ENCODE results near the gene MED27. TPM values are rescaled to one million over a fixed set of nuclear protein-coding genes. Genes with fewer than 3 reads are reported as not detected.

The MED27 gene
- total and polyA plus RNA-seq, 9 of the 15 experiments (the other 6 are each of a cell fraction or from before 2014, with no cell fraction given) = 24.4 to 91.0 (median 36.1) TPM

- DNase-seq (ENCODE audit: extremely low read depth in 1 of 4, low spot score in 3 of 4) = no peak
- no peak overlapping the region for H2AFZ ChIP-seq (ENCODE audit: low read depth, low read length)
- no peaks in the 10 kb centered on the region for H3K79me2 ChIP-seq (ENCODE audit: control insufficient read depth, insufficient read depth, low read length)
- no peak overlapping the region for H3K4me3 ChIP-seq
- H3K36me3 ChIP-seq (ENCODE audit: control insufficient read depth, insufficient read depth, low read length) = no peaks in the 10 kb centered on the region
- no peak for ATAC-seq
- H3K9me3 ChIP-seq (replicated peaks; ENCODE audit: control insufficient read depth, insufficient read depth, low read depth, low read length) = no peaks in the 10 kb centered on the region
- H3K9ac ChIP-seq (ENCODE audit: insufficient read depth in 1 of 2, low read depth in 2 of 2, low read length in 2 of 2) = no peak overlapping the region
- BruUV-seq (replicated peaks) = no TSS peak
- in situ Hi-C loops (cut with MboI) (no loop called here), intact Hi-C loops (cut with micrococcal nuclease) (no loop called here)
- no peaks in the 10 kb centered on the region for H3K9me1 ChIP-seq (ENCODE audit: control insufficient read depth, insufficient read depth, low read length)
- 73% methylated on average over 10 of the region's 10 CpGs for WGBS (ENCODE audit: insufficient coverage, low coverage, missing lambda C conversion rate)
- peaks cover 0 to 4% of the 10 kb centered on the region in 2 experiments; a peak in 1 of 5 replicates for H3K4me1 ChIP-seq (replicated peaks in 1 of 2; ENCODE audit: control insufficient read depth in 2 of 2, insufficient read depth in 2 of 2, low read length in 2 of 2)
- TF ChIP-seq RHOXF2B (CRISPR knock-in tag; conservative IDR thresholded peaks at IDR 0.05) (no peak), UBTF (IDR thresholded peaks at IDR 0.05; ENCODE audit: borderline replicate concordance in 1 of 2, low read depth in 2 of 2, low read length in 2 of 2) (no peak), ZFP91 (CRISPR knock-in tag; IDR thresholded peaks at IDR 0.05) (no peak), BMI1 (IDR thresholded peaks at IDR 0.05; ENCODE audit: low read length) (no peak), GTF2E2 (tag; IDR thresholded peaks at IDR 0.05) (no peak), ZNF778 (CRISPR knock-in tag; IDR thresholded peaks at IDR 0.05) (no peak), E2F1 (CRISPR knock-in tag; IDR thresholded peaks at IDR 0.05) (no peak), ZNF133 (CRISPR knock-in tag; IDR thresholded peaks at IDR 0.05) (no peak), RBBP5 (IDR thresholded peaks at IDR 0.05; ENCODE audit: borderline replicate concordance, insufficient read depth, low read length, poor library complexity, severe bottlenecking) (no peak), RERE (CRISPR knock-in tag; IDR thresholded peaks at IDR 0.05; ENCODE audit: borderline replicate concordance) (no peak)
- no peak for FAIRE-seq
- H3K27me3 ChIP-seq (ENCODE audit: control insufficient read depth in 2 of 2, insufficient read depth in 2 of 2, low read length in 2 of 2) = no peaks in the 10 kb centered on the region
- no peaks in the 10 kb centered on the region; the same call in 1 of the 2 replicates for H4K20me1 ChIP-seq (replicated peaks; ENCODE audit: control insufficient read depth, insufficient read depth, low read length)
- ChIA-PET POLR2A (interaction anchor here (0.6 kb wide), 1 partner anchor 341 kb away, joined by 3 read pairs; no protein-coding TSS in a partner anchor), CTCF (ENCODE audit: low intra/inter-chr PET ratio) (interaction anchor here (0.5 kb wide), 1 partner anchor 794 kb away, joined by 4 read pairs; no protein-coding TSS in a partner anchor)
- H3K4me2 ChIP-seq (ENCODE audit: insufficient read depth, low read length) = no peak overlapping the region
- H3K27ac ChIP-seq (ENCODE audit: extremely low read depth, low read depth, low read length) = no peak overlapping the region
These were observed 210.9 kb downstream of the MED27 start for GRCh38 chr9:131868766-131869165.

Data from K562 (cell line).